Activated B cell treated with CpG ODN at 0.5 μM for 24 hours (primary cell): ENCODE data around the gene EVA1B. TPM values are rescaled to one million over a fixed set of nuclear protein-coding genes. Genes with fewer than 3 reads are reported as not detected.

Source experiments
- ATAC-seq: fragments of 200-7000 bp; cut with Tn5 transposase; one replicate; pipeline ENCODE4 v1.10.0; 2021; ENCODE audit warnings: low read depth, mild to moderate bottlenecking, moderate library complexity
- CTCF ChIA-PET: fragments of 350-600 bp; sonication (Branson Sonifier 250); formaldehyde crosslinking; loops from one replicate; lab custom pipeline; 2021; ENCODE audit warnings: antibody characterized with exemption; lab: Charles Lee
- POLR2A ChIA-PET: fragments of 350-600 bp; sonication (Branson Sonifier 250); formaldehyde crosslinking; loops from one replicate; lab custom pipeline; 2021; ENCODE audit warnings: antibody characterized with exemption; lab: Charles Lee
- DNase-seq: peaks from one replicate; pipeline ENCODE4 v3.0.0; 2022
- H3K27ac Mint-ChIP-seq: one replicate; pipeline ENCODE4 v1.8.0; 2020; ENCODE audit warnings: mixed read lengths
- H3K27me3 Mint-ChIP-seq: one replicate; pipeline ENCODE4 v1.8.0; 2021; ENCODE audit warnings: mixed read lengths
- H3K36me3 Mint-ChIP-seq: one replicate; pipeline ENCODE4 v1.8.0; 2021; ENCODE audit warnings: low read depth, mixed read lengths
- H3K4me1 Mint-ChIP-seq: one replicate; pipeline ENCODE4 v1.8.0; 2021; ENCODE audit warnings: mixed read lengths
- H3K4me3 Mint-ChIP-seq: one replicate; pipeline ENCODE4 v1.8.0; 2020; ENCODE audit warnings: mild to moderate bottlenecking, mixed read lengths
- H3K9me3 Mint-ChIP-seq: one replicate; pipeline ENCODE4 v1.8.0; 2020; ENCODE audit warnings: mixed read lengths
- CTCF ChIP-seq: fragments of 200-600 bp; IDR thresholded peaks from one replicate; pipeline ENCODE4 v1.8.0; 2022; ENCODE audit warnings: antibody characterized with exemption, mild to moderate bottlenecking
- intact Hi-C: fragments of 100-400 bp; cut with micrococcal nuclease; formaldehyde crosslinking; loops from one replicate; pipeline ENCODE4 v1.15.1; 2024
- total RNA-seq: library from RNA; stranded (reverse); gene quantifications from 2 replicates; pipeline ENCODE4 v1.2.3, GENCODE V29; 2022

EVA1B gene
- total RNA-seq, 1 donor from 2014 or later: 1.2 TPM

- no peak for ATAC-seq
- no peak for DNase-seq
- peaks cover 38% of the 10 kb centered on the region for H3K36me3 Mint-ChIP-seq
These were observed 43.6 kb upstream of the EVA1B start for GRCh38 chr1:36367066-36367465.

DNA sequence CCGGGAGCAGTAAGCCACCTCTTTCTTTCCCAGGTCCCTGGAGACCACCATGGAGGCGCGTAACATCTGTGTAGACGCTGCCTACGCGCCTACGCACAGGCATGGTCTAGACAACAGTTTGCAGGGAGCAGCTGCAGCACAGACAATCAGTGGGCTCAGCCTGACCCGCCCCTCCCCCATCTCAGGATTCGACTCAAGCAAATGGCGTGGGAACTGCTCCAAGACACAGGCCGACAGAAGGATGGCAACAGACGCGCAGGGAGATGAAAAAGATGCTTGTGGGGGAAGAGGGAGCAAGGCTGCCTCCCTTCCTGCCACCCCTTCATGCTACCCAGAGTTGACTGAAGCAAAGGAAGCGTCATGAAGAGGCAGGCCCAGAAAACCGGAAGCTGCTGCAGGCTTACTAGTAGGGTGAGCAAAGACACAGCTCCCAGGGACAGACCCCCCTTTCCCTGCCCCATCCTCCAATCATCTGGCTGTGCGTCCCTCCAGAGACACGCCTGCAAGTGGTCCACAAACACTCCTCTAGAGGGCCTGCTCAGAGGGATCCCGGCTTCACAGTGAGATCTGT is 42.7 kb upstream of the EVA1B start:
- DNase-seq (no peak), ATAC-seq (peak; percentile 52)
- H3K9me3 Mint-ChIP-seq: no peaks in the 10 kb centered on the region
- H3K4me1 Mint-ChIP-seq: peaks cover 54% of the 10 kb centered on the region
- H3K27ac Mint-ChIP-seq: peak overlapping the region; percentile 66
- CTCF ChIA-PET: interaction anchor here (1.1 to 3.7 kb wide), 6 partner anchors 17 to 56 kb away, joined by 3 to 29 read pairs (median 4); no protein-coding TSS in a partner anchor
- intact Hi-C loops: no loop called here
- POLR2A ChIA-PET: interaction anchor here (0.6 to 4.0 kb wide), 5 partner anchors 19 to 129 kb away, joined by 3 to 34 read pairs (median 5); partner anchors contain the start of genes LSM10 and STK40
- peaks cover 47% of the 10 kb centered on the region for H3K36me3 Mint-ChIP-seq
- no peak for TF ChIP-seq CTCF
- no peak overlapping the region for H3K4me3 Mint-ChIP-seq
- no peaks in the 10 kb centered on the region for H3K27me3 Mint-ChIP-seq

More at GRCh38 chr1:36367066-36367465, 43.6 kb upstream of the EVA1B start:
- intact Hi-C loops: no loop called here
- H3K27ac Mint-ChIP-seq: peak overlapping the region; percentile 66
- no peaks in the 10 kb centered on the region for H3K27me3 Mint-ChIP-seq
- ChIA-PET CTCF (interaction anchor here (0.7 to 3.7 kb wide), 8 partner anchors 7 to 55 kb away, joined by 3 to 29 read pairs (median 6); no protein-coding TSS in a partner anchor), POLR2A (interaction anchor here (0.6 to 4.0 kb wide), 2 partner anchors 20 to 130 kb away, joined by 5 to 34 read pairs; no protein-coding TSS in a partner anchor)
- no peak overlapping the region for H3K4me3 Mint-ChIP-seq
- H3K4me1 Mint-ChIP-seq: peaks cover 62% of the 10 kb centered on the region
- no peak for TF ChIP-seq CTCF
- H3K9me3 Mint-ChIP-seq: no peaks in the 10 kb centered on the region

GRCh38 chr1:36365381-36365780 is 41.9 kb upstream of the EVA1B start:
- ChIA-PET POLR2A (interaction anchor here (0.6 to 2.9 kb wide), 2 partner anchors 32 to 264 kb away, joined by 3 to 9 read pairs; partner anchors contain the start of gene LSM10), CTCF (interaction anchor here (1.2 kb wide), 1 partner anchor 20 kb away, joined by 3 read pairs; no protein-coding TSS in a partner anchor)
- H3K9me3 Mint-ChIP-seq: no peaks in the 10 kb centered on the region
- peak overlapping the region; percentile 66 for H3K27ac Mint-ChIP-seq
- H3K27me3 Mint-ChIP-seq: no peaks in the 10 kb centered on the region
- intact Hi-C loops: no loop called here
- H3K4me1 Mint-ChIP-seq: peaks cover 48% of the 10 kb centered on the region
- DNase-seq (no peak), ATAC-seq (no peak)
- H3K36me3 Mint-ChIP-seq: peaks cover 54% of the 10 kb centered on the region
- H3K4me3 Mint-ChIP-seq: no peak overlapping the region
- TF ChIP-seq CTCF: no peak

GRCh38 chr1:36359911-36360550 is 36.6 kb upstream of the EVA1B start:
- no peak for TF ChIP-seq CTCF
- Mint-ChIP-seq H3K9me3 (no peaks in the 10 kb centered on the region), H3K4me3 (peak overlapping the region; percentile 63), H3K27ac (peak overlapping the region; percentile 90), H3K4me1 (peaks cover 21% of the 10 kb centered on the region), H3K36me3 (peaks cover 77% of the 10 kb centered on the region), H3K27me3 (no peaks in the 10 kb centered on the region)
- intact Hi-C loops: no loop called here
- DNase-seq (no peak), ATAC-seq (peak; percentile 68)
- POLR2A ChIA-PET: interaction anchor here (0.6 to 2.2 kb wide), 5 partner anchors 9 to 212 kb away, joined by 4 to 9 read pairs (median 4); partner anchors contain the start of genes LSM10 and STK40
- CTCF ChIA-PET: interaction anchor here (0.7 to 2.3 kb wide), 3 partner anchors 8 to 210 kb away, joined by 3 to 11 read pairs (median 5); partner anchors contain the start of gene TRAPPC3
